ENCODE results near the gene MDN1.
"Not testable (repeated sequence)": the region's sequence is repeated elsewhere in the genome, so short reads cannot be mapped to it uniquely, and the experiment has no call there.

MDN1 gene

GRCh38 chr6:89758830-89759229 is 60.8 kb downstream of the MDN1 start:
- H3K4me3 ChIP-seq (ENCODE audit: low read depth in 1 of 2, low read length in 2 of 2), result no peak overlapping the region
- no peaks in the 10 kb centered on the region for H3K27me3 ChIP-seq (ENCODE audit: control insufficient read depth in 1 of 2, insufficient read depth in 2 of 2, low read length in 2 of 2)
- peaks cover 31% of the 10 kb centered on the region for H3K36me3 ChIP-seq (ENCODE audit: insufficient read depth, low read length)
- H3K9ac ChIP-seq (ENCODE audit: low read length), result no peak overlapping the region
- H3K27ac ChIP-seq (ENCODE audit: low read depth, low read length), result no peak overlapping the region
- H3K9me3 ChIP-seq (ENCODE audit: low read length), result no peaks in the 10 kb centered on the region
- no peaks in the 10 kb centered on the region for H3K4me1 ChIP-seq (ENCODE audit: insufficient read depth, low read length)

- H3K9me3 ChIP-seq (ENCODE audit: low read length), result no peaks in the 10 kb centered on the region
- peaks cover 58% of the 10 kb centered on the region for H3K36me3 ChIP-seq (ENCODE audit: insufficient read depth, low read length)
- H3K4me1 ChIP-seq (ENCODE audit: insufficient read depth, low read length), result no peaks in the 10 kb centered on the region
- no peak overlapping the region for H3K9ac ChIP-seq (ENCODE audit: low read length)
- H3K4me3 ChIP-seq (ENCODE audit: low read depth in 1 of 2, low read length in 2 of 2), result no peak overlapping the region
- no peaks in the 10 kb centered on the region for H3K27me3 ChIP-seq (ENCODE audit: control insufficient read depth in 1 of 2, insufficient read depth in 2 of 2, low read length in 2 of 2)
- no peak overlapping the region for H3K27ac ChIP-seq (ENCODE audit: low read depth, low read length)
Measured at GRCh38 chr6:89750338-89750737, 69.3 kb downstream of the MDN1 start.

- no peaks in the 10 kb centered on the region for H3K27me3 ChIP-seq (ENCODE audit: control insufficient read depth in 1 of 2, insufficient read depth in 2 of 2, low read length in 2 of 2)
- no peak overlapping the region for H3K4me3 ChIP-seq (ENCODE audit: low read depth in 1 of 2, low read length in 2 of 2)
- H3K4me1 ChIP-seq (ENCODE audit: insufficient read depth, low read length), result no peaks in the 10 kb centered on the region
- H3K9me3 ChIP-seq (ENCODE audit: low read length), result no peaks in the 10 kb centered on the region
- H3K36me3 ChIP-seq (ENCODE audit: insufficient read depth, low read length), result peaks cover 57% of the 10 kb centered on the region
- no peak overlapping the region for H3K9ac ChIP-seq (ENCODE audit: low read length)
- H3K27ac ChIP-seq (ENCODE audit: low read depth, low read length), result no peak overlapping the region
Measured at GRCh38 chr6:89749918-89750317, 69.7 kb downstream of the MDN1 start.

- Histone ChIP-seq H3K4me3 (ENCODE audit: low read depth in 1 of 2, low read length in 2 of 2) (no peak overlapping the region), H3K9me3 (ENCODE audit: low read length) (no peaks in the 10 kb centered on the region), H3K36me3 (ENCODE audit: insufficient read depth, low read length) (peaks cover 55% of the 10 kb centered on the region), H3K27me3 (ENCODE audit: control insufficient read depth in 1 of 2, insufficient read depth in 2 of 2, low read length in 2 of 2) (no peaks in the 10 kb centered on the region), H3K4me1 (ENCODE audit: insufficient read depth, low read length) (no peaks in the 10 kb centered on the region), H3K27ac (ENCODE audit: low read depth, low read length) (no peak overlapping the region), H3K9ac (ENCODE audit: low read length) (no peak overlapping the region)
Measured at GRCh38 chr6:89745716-89746115, 73.9 kb downstream of the MDN1 start.

- H3K4me1 ChIP-seq (ENCODE audit: insufficient read depth, low read length), result no peaks in the 10 kb centered on the region
- no peaks in the 10 kb centered on the region for H3K27me3 ChIP-seq (ENCODE audit: control insufficient read depth in 1 of 2, insufficient read depth in 2 of 2, low read length in 2 of 2)
- H3K36me3 ChIP-seq (ENCODE audit: insufficient read depth, low read length), result peaks cover 55% of the 10 kb centered on the region
Measured at GRCh38 chr6:89745096-89745495, 74.5 kb downstream of the MDN1 start.

GRCh38 chr6:89736893-89737292 is 82.7 kb downstream of the MDN1 start:
- peaks cover 41% of the 10 kb centered on the region for H3K36me3 ChIP-seq (ENCODE audit: insufficient read depth, low read length)
- H3K9ac ChIP-seq (ENCODE audit: low read length), result no peak overlapping the region
- H3K27me3 ChIP-seq (ENCODE audit: control insufficient read depth in 1 of 2, insufficient read depth in 2 of 2, low read length in 2 of 2), result no peaks in the 10 kb centered on the region
- H3K9me3 ChIP-seq (ENCODE audit: low read length), result no peaks in the 10 kb centered on the region
- no peak overlapping the region for H3K4me3 ChIP-seq (ENCODE audit: low read depth in 1 of 2, low read length in 2 of 2)
- no peaks in the 10 kb centered on the region for H3K4me1 ChIP-seq (ENCODE audit: insufficient read depth, low read length)
- no peak overlapping the region for H3K27ac ChIP-seq (ENCODE audit: low read depth, low read length)

More at GRCh38 chr6:89745096-89745495, 74.5 kb downstream of the MDN1 start:
- Histone ChIP-seq H3K9me3 (ENCODE audit: low read length) (no peaks in the 10 kb centered on the region), H3K4me3 (ENCODE audit: low read depth in 1 of 2, low read length in 2 of 2) (no peak overlapping the region), H3K27ac (ENCODE audit: low read depth, low read length) (no peak overlapping the region), H3K9ac (ENCODE audit: low read length) (no peak overlapping the region)

- H3K36me3 ChIP-seq (ENCODE audit: insufficient read depth, low read length), result peaks cover 48% of the 10 kb centered on the region
- H3K4me1 ChIP-seq (ENCODE audit: insufficient read depth, low read length), result no peaks in the 10 kb centered on the region
- H3K27me3 ChIP-seq (ENCODE audit: control insufficient read depth in 1 of 2, insufficient read depth in 2 of 2, low read length in 2 of 2), result no peaks in the 10 kb centered on the region
- H3K9me3 ChIP-seq (ENCODE audit: low read length), result no peaks in the 10 kb centered on the region
- H3K4me3 ChIP-seq (ENCODE audit: low read depth in 1 of 2, low read length in 2 of 2), result no peak overlapping the region
- no peak overlapping the region for H3K27ac ChIP-seq (ENCODE audit: low read depth, low read length)
- H3K9ac ChIP-seq (ENCODE audit: low read length), result no peak overlapping the region
Measured at GRCh38 chr6:89734526-89734925, 85.1 kb downstream of the MDN1 start.

- no peak overlapping the region for H3K4me3 ChIP-seq (ENCODE audit: low read depth in 1 of 2, low read length in 2 of 2)
- peaks cover 40% of the 10 kb centered on the region for H3K36me3 ChIP-seq (ENCODE audit: insufficient read depth, low read length)
- no peak overlapping the region for H3K9ac ChIP-seq (ENCODE audit: low read length)
- no peaks in the 10 kb centered on the region for H3K9me3 ChIP-seq (ENCODE audit: low read length)
- H3K4me1 ChIP-seq (ENCODE audit: insufficient read depth, low read length), result no peaks in the 10 kb centered on the region
- H3K27me3 ChIP-seq (ENCODE audit: control insufficient read depth in 1 of 2, insufficient read depth in 2 of 2, low read length in 2 of 2), result no peaks in the 10 kb centered on the region
- H3K27ac ChIP-seq (ENCODE audit: low read depth, low read length), result no peak overlapping the region
Measured at GRCh38 chr6:89731924-89732567, 87.5 kb downstream of the MDN1 start.

GRCh38 chr6:89731262-89731661 is 88.3 kb downstream of the MDN1 start:
- H3K9me3 ChIP-seq (ENCODE audit: low read length), result not testable (repeated sequence)

GRCh38 chr6:89729818-89730217 is 89.8 kb downstream of the MDN1 start:
- no peaks in the 10 kb centered on the region for H3K27me3 ChIP-seq (ENCODE audit: control insufficient read depth in 1 of 2, insufficient read depth in 2 of 2, low read length in 2 of 2)
- no peak overlapping the region for H3K27ac ChIP-seq (ENCODE audit: low read depth, low read length)
- H3K9ac ChIP-seq (ENCODE audit: low read length), result no peak overlapping the region
- no peaks in the 10 kb centered on the region for H3K9me3 ChIP-seq (ENCODE audit: low read length)
- H3K4me3 ChIP-seq (ENCODE audit: low read depth in 1 of 2, low read length in 2 of 2), result no peak overlapping the region
- peaks cover 36% of the 10 kb centered on the region for H3K36me3 ChIP-seq (ENCODE audit: insufficient read depth, low read length)
- H3K4me1 ChIP-seq (ENCODE audit: insufficient read depth, low read length), result no peaks in the 10 kb centered on the region

More at GRCh38 chr6:89731262-89731661, 88.3 kb downstream of the MDN1 start:
- H3K9ac ChIP-seq (ENCODE audit: low read length); H3K4me3 ChIP-seq (ENCODE audit: low read depth in 1 of 2, low read length in 2 of 2); H3K27ac ChIP-seq (ENCODE audit: low read depth, low read length); H3K4me1 ChIP-seq (ENCODE audit: insufficient read depth, low read length); H3K27me3 ChIP-seq (ENCODE audit: control insufficient read depth in 1 of 2, insufficient read depth in 2 of 2, low read length in 2 of 2): not testable (repeated sequence)
- H3K36me3 ChIP-seq (ENCODE audit: insufficient read depth, low read length), result peaks cover 36% of the 10 kb centered on the region

- Histone ChIP-seq H3K27ac (ENCODE audit: low read depth, low read length) (no peak overlapping the region), H3K9me3 (ENCODE audit: low read length) (no peaks in the 10 kb centered on the region), H3K4me1 (ENCODE audit: insufficient read depth, low read length) (no peaks in the 10 kb centered on the region), H3K4me3 (ENCODE audit: low read depth in 1 of 2, low read length in 2 of 2) (no peak overlapping the region), H3K36me3 (ENCODE audit: insufficient read depth, low read length) (peaks cover 42% of the 10 kb centered on the region), H3K27me3 (ENCODE audit: control insufficient read depth in 1 of 2, insufficient read depth in 2 of 2, low read length in 2 of 2) (no peaks in the 10 kb centered on the region), H3K9ac (ENCODE audit: low read length) (no peak overlapping the region)
Measured at GRCh38 chr6:89727501-89727900, 92.1 kb downstream of the MDN1 start.

- Histone ChIP-seq H3K27me3 (ENCODE audit: control insufficient read depth in 1 of 2, insufficient read depth in 2 of 2, low read length in 2 of 2) (no peaks in the 10 kb centered on the region), H3K36me3 (ENCODE audit: insufficient read depth, low read length) (peaks cover 49% of the 10 kb centered on the region), H3K4me3 (ENCODE audit: low read depth in 1 of 2, low read length in 2 of 2) (no peak overlapping the region), H3K9ac (ENCODE audit: low read length) (no peak overlapping the region), H3K27ac (ENCODE audit: low read depth, low read length) (no peak overlapping the region), H3K4me1 (ENCODE audit: insufficient read depth, low read length) (no peaks in the 10 kb centered on the region), H3K9me3 (ENCODE audit: low read length) (no peaks in the 10 kb centered on the region)
Measured at GRCh38 chr6:89724981-89725380, 94.6 kb downstream of the MDN1 start.

Data from muscle layer of colon (tissue), 2 donors.